DND-41 (cell line): ENCODE measurements around the gene HYDIN.
"Not testable (repeated sequence)": the region's sequence is repeated elsewhere in the genome, so short reads cannot be mapped to it uniquely, and the experiment has no call there.

Source experiments
- EZH2 ChIP-seq: IDR thresholded peaks from 3 replicates; pipeline ENCODE4 v1.6.1; 2012; ENCODE audit warnings: borderline replicate concordance, low read depth, mild to moderate bottlenecking, moderate library complexity, low read length, inconsistent platforms; ENCODE audit not compliant: severe bottlenecking
- TF ChIP-seq, protein P1 (sequence below): IDR thresholded peaks from 2 replicates; pipeline ENCODE4 v1.5.1; 2012; ENCODE audit warnings: borderline replicate concordance, low read length, moderate library complexity, mild to moderate bottlenecking; ENCODE audit not compliant: poor library complexity, severe bottlenecking; ENCODE audit errors: extremely low read depth

DNA sequence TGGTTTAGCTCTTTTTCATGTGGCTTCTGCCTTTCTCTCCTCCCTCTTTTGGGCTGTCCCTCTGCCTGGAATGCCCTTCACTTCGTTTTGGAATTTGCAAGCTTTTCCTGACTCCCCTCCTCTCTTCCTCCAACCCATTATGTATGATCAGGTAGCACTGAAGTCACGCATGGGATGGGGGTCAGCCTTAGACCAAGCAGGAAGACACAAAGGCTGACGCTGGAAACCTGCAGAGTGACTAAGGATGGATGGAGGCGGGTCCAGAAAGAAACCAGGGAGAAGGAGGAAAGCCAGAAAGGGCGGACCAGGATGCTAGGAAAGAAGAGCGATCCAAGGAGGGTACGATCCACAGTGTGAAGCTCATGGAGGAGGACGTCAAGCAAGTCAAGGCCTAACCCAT, 296.8 kb downstream of the HYDIN start:
- TF ChIP-seq, protein P1, sequence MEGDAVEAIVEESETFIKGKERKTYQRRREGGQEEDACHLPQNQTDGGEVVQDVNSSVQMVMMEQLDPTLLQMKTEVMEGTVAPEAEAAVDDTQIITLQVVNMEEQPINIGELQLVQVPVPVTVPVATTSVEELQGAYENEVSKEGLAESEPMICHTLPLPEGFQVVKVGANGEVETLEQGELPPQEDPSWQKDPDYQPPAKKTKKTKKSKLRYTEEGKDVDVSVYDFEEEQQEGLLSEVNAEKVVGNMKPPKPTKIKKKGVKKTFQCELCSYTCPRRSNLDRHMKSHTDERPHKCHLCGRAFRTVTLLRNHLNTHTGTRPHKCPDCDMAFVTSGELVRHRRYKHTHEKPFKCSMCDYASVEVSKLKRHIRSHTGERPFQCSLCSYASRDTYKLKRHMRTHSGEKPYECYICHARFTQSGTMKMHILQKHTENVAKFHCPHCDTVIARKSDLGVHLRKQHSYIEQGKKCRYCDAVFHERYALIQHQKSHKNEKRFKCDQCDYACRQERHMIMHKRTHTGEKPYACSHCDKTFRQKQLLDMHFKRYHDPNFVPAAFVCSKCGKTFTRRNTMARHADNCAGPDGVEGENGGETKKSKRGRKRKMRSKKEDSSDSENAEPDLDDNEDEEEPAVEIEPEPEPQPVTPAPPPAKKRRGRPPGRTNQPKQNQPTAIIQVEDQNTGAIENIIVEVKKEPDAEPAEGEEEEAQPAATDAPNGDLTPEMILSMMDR, result not testable (repeated sequence)
- not testable (repeated sequence) for TF ChIP-seq EZH2
